Testis (tissue), 2 donors: ENCODE measurements around the gene MRPS33.

ENCODE experiments used
- CTCF ChIP-seq, 3 experiments: fragments of 450-650 bp in 2 of 3; fragments of 200-600 bp in 1 of 3; sonication (generic) in 1 of 3; IDR thresholded peaks; one replicate each; pipeline ENCODE4 v1.5.1; 2016 to 2019; ENCODE audit warnings: antibody characterized with exemption in 3 of 3, mild to moderate bottlenecking in 2 of 3, moderate library complexity in 1 of 3
- POLR2A ChIP-seq: fragments of 450-650 bp; IDR thresholded peaks from one replicate; pipeline ENCODE4 v1.6.1; 2017; ENCODE audit warnings: antibody characterized with exemption, mild to moderate bottlenecking, moderate library complexity

- TF ChIP-seq CTCF (IDR thresholded peaks at IDR 0.05) (no peak), POLR2A (no peak)
Measured at GRCh38 chr7:141001122-141001521, 13.6 kb downstream of the MRPS33 start.
